Activated CD8-positive, alpha-beta memory T cell treated with anti-CD3 and anti-CD28 coated beads, Interleukin-2, amount 50 U/mL, for 4 hours (primary cell): ENCODE results near the gene DES.
A peak's percentile ranks its signal among the peaks of the same experiment; 100 is the strongest.

ENCODE experiments used
- DNase-seq: peaks from one replicate; pipeline ENCODE4 v3.0.0-alpha.2; 2020

The DES gene

GRCh38 chr2:219475697-219476651 is 57.8 kb downstream of the DES start:
- DNase-seq = peak; percentile 60
